Fibroblast of skin of scalp (primary cell): ENCODE results near the gene CRB3.

Source experiments
- DNase-seq: peaks from one replicate; pipeline ENCODE4 v3.0.0-alpha.2; 2013

Gene CRB3

DNA sequence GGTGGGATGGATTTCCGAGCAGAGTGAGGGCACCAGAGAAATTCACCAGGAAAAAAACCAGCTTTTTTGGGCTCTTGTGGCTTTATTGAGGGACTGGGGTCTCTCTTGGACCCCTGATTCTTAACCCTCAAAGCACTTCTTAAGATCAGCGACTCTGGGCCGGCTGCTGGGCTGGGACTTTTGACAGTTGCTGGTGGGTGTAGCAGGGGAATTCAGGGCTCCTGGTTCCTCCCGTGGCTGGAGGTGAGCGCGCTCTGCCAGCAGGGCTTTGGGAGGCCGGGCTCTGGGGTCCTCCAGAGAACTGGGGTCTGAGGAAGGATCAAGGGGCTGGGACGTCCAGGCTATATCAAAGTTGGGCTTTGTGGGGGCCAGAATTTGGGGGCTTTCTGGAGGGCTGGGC is 3.3 kb downstream of the CRB3 start:
- DNase-seq = no peak

DNA sequence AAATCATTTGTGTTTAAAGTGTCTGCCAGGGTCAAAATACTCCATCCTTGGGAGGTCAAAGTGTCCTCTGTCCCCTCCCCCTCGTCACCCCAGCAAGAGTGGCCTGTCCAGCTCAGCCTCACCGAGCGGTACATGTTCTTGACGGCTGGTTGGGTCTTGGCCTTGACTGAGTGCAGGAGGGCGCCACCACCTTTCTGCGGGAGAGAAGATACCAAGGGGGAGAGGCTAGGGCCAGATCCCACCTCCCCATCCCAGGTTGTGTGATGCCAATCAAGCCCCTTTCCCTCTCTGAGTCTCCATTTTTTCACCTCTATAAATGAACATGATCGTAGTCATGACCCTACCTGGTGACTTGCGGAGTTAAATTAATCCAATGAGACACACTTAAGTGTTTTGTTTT is 6.1 kb downstream of the CRB3 start:
- DNase-seq = no peak

DNA sequence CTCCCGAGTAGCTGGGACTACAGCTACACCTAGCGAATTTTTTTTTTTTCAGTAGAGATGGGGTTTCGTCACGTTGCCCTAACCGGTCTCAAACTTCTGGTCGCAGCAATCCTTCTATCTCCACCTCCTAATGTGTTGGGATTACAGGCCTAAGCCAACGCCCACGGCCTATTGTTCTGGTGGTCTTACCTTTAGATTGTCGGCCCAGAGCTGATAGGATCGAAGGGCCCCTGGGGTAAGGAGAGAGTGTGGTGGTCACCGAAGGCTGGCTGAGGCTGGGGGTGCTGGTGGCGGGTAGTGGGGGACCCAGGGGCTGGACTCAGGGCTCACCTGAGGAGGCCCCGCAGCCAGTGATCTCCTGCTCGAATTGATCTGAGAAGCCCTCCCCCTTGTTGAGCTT is 7.0 kb downstream of the CRB3 start:
- no peak for DNase-seq

DNA sequence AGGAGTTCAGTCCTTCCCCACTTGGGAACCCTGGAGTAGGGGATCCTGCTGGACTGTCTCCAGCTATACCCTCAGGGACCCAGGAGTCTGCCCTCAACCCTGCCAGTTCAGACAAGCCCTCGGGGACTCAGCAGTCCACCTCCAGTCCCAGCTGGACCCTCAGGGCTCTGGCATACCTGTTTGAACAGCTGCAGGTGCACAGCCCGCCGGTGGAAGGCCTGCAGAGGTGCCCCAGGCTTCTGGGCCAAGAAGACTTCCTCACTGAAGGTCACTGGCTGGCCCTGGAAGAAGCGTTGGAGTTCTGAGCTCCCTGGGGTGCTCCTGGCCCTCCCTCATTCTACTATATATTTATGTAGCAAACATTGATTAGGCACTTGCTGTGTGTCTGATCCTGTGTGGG is 8.6 kb downstream of the CRB3 start:
- no peak for DNase-seq

DNA sequence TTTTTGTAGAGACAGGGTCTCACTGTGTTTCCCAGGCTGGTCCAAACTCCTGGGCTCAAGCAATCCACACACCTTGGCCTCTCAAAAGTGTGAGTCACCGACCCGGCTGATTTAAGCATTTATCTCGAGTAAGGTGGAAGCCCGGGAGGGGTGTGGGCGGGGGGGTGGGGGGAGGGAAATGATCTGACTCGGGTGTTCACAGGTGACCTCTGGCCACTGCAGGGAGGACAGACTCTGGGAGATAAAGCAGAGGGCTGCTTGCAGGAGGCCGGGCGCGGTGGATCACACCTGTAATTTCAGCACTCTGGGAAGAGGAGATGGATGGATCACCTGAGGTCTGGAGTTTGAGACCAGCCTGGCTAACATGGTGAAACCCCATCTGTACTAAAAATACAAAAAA is 9.6 kb downstream of the CRB3 start:
- no peak for DNase-seq

DNA sequence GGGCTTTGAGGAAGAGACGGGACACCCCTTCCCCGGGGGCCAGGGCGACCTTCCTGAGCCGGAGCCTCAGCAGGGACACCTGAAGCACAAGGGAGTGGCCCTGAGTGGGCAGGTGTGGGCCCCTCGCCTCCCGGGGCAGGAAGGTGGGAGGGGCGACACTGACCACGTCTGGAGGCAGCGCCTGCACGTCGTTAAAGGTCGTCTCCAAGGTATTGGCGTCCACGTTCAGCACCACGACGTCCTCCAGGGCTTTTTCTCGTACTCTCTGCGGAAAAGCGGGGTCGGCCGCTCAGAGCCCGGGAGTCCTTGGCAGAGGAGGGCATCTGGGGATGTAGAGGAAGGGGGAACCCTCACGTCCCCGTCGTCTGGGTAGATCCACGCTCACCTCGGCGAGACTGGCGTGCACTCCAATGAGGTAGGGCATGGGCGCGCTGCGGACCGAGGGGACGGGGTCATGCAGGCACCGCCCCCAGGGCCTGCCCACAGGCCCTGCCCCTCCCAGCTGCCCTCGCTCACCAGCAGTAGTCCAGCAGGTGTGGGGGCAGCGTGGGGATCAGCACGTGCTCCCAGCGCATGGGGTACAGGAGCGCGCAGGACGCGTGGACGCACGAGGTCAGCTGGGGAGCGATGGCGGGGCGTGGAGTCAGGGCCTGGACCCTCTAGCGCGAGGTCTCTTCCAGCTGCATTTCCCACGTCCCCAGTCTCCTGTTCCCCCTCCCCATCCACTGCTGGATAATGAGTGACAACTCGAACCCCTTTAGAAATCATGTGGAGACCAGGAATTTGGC is 11.4 kb downstream of the CRB3 start:
- no peak for DNase-seq

DNA sequence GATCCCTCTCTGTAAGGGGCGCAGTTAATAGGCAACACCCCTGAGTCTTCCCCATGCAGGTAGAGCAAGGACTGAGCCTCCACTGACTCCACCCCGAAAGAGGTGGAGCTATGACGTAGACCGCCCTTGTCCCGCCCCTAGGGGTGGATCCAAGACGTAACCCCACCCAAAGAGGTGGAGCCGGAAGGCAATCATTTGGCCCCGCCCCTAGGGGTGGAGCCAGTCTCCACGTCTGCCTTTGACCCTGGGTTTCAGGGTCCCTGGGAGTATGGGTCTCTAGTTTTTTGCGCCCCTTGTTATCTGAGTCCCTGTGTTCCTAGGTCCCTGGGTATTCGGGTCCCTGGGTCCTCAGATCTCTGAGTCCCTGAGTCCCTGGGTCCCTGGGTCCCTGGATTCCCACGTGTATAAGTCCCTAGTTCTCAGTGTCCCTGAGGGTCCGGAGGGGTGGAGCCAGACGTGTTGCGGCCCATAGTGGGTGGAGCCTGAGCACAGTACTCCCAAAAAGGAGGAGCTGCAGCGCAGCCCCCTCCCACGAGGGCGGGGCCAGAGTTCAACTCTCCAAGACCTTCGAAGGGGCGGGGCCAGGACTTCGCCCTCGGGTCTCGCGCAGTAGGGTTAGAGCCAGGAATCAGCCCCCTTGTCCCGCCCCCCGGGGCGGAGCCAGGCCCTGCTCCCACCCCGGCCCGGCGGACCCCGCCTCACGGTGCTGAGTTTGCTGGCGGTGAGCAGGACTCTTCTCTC is 12.3 kb downstream of the CRB3 start:
- peak; percentile 53 for DNase-seq

DNA sequence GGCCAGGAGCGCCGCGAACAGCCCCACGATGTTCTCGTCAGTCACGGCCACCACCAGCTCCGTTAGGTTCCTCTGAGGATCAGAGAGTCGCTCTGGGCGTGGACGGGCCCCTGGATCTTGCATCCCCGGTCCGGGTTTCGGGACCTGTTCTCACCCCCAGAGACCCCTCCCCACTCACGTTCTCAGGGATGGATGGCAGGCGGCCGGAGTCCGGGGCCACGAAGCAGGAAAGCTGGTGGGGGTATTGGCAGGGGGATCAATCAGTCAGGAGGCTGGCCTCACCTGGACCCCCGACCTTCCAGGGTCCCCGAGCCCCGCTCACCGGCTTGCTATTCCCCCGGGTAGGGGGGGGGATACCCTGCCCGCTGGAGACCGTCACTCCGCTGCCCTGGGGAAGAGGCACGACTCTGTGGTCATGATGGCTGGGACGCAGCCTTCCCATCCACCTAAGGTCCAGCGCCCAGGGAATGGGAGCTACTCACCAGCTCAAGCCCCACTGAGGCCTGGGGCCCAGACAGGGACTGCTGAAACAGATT is 12.9 kb downstream of the CRB3 start:
- DNase-seq = no peak

DNA sequence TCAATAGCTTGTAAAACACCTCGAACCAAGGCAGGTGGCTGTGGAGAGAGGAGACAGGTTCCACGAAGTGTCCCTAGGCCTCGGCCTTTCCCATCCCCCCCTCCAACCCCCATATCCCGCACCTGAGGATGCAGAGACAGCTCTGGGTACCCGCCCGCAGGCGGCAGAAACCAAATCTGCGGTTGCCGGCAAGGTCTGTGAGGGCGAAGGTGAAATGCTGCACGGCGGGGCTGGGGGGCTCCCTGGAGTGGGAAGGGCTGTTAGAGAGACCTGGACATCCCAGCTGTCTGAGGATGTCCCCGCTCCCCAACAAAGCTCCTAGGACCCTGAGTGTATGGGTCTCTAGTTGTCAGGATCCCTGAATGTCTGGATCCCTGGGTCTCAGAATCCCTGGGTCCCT is 14.7 kb downstream of the CRB3 start:
- DNase-seq = no peak

DNA sequence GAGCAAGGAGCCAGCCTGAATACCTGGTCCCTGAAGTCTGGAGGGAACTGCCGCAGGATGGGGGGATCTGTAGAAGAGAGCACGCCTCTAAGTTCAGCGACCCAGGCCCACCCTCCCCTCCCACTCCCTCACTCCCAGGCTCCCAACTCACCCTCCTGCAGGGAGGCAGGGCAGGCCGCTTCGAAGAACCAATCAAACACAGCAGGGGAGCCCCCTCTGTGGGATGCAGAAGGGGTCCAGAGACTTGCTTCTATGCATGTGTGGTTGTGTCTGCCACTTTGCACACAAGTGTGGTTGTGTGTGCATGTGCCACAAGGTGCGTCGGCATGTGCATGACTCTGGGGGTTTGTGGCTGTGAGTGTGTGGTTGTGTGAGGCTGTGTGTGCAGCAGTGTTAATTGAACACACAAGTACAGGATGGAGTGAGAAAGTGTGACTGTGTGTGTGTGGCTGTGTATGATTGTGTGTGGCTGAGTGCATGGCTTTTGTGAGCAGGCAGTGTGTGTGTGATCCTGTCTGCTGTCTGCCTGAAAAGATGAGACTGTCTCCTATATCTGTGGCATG is 15.8 kb downstream of the CRB3 start:
- DNase-seq = no peak

DNA sequence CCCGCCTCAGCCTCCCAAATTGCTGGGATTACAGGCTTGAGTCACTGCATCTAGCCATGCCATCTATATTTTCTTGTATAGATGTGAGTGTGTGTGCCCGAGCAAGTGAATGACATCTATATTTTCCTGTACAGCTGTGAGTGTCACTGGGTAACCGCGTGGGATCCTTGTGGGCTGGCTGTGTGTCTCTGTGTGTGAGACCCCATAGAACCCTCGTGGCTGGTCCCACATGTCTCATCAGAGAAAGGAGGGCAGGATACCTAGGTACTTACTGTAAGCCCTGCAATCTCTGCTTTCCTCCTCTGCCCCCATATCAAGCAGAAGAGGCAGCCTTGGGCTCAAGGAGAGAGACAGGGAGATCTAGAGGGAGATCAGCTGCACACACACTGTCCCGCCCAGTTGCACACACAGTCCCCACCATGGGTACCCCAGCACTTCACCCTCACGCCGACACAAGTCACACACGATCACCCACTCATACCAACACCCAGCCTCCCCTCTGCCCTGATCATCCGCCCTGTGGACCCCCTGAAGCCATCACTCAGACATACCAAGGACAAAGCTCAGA is 16.9 kb downstream of the CRB3 start:
- no peak for DNase-seq

DNA sequence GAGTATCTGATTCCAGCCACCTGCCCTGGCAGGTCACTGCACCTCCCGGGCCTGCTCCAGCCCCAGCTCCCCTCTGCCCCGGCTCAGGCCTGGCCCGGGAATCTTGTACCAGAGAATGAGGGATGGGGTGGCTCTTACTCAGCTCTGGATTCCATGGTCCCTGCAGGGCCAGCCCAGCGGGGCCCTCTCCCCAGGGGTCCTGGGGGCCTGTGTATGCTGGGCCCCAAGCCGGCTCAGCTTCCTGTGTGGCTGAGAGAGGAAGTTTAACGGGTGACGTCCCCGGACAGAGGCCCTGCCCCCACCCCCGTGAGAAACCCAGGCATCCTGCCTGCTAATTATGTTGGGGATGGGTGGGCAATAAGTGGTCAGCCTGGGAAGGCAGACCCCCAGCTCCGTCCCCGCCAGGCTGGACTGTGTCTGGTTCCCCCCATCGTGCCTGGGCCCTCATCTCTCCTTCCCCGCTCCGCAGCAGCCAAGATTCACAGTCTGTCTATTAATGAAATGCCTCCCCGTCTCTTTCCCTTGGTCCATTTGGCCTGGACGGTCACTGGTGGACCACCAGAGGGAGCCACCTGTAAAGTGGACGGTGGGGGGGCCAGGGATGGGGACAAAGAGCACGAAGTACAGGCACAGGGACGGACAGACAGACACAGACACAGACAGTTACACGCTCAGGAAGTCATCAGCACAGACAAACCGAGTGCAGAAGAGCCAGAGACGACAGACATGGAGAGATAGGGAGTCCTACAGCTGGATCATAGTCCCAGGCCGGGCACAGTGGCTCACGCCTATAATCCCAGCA is 17.7 kb downstream of the CRB3 start, which contains the start of gene DENND1C:
Gene DENND1C, minus strand, starts transcription at position 247 of the 802 bp plus-strand sequence. Its CDS starts 92 bp downstream, at position 155.
- DNase-seq = no peak

DNA sequence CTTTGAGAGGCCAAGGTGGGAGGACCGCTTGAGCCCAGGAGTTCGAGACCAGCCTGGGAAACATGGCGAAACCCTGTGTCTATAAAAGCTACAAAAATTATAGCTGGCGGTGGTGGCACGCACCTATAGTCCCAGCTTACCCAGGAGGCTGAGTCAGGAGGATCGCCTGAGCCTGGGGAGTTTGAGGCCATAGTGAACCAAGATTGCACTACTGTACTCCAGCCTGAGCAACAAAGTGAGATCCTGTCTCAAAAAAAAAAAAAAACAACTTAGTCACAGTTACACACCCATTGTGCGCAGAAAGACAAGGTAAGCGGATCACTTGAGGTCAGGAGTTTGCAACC is 18.2 kb downstream of the CRB3 start:
- no peak for DNase-seq

DNA sequence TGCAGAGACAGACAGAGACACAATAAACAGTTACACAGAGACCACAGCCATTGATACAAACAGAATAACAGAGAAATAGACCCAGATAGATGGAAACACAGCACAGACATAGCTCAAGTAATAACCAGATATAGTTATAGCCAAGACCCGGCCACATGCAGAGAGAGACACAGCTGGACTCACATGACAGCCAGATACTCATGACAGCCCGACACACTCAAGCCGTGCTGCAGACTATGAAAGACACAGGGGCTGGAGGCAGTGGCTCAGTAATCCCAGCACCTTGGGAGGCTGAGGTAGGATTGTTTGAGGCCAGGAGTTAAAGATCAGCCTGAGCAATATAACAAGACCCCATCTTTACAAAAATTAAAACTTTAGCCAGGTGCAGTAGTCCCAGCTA is 19.2 kb downstream of the CRB3 start:
- DNase-seq = no peak

DNA sequence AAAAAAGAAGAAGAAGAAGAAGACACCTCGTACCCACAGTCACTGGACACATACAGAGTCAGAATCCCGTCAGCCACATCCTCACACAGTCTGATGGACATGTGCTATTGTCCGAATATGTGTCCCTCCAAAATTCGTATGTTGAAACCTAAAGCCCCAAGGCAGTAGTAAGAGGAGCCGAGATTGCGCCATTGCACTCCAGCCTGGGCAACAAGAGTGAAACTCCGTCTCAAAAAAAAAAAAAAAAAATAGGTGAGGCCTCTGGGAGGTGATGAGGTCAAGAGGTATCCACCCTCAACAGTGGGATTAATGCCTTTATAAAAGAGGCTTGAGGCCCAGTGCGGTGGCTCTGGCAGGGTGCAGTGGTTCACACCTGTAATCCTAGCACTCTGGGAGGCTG is 20.2 kb downstream of the CRB3 start:
- no peak for DNase-seq

DNA sequence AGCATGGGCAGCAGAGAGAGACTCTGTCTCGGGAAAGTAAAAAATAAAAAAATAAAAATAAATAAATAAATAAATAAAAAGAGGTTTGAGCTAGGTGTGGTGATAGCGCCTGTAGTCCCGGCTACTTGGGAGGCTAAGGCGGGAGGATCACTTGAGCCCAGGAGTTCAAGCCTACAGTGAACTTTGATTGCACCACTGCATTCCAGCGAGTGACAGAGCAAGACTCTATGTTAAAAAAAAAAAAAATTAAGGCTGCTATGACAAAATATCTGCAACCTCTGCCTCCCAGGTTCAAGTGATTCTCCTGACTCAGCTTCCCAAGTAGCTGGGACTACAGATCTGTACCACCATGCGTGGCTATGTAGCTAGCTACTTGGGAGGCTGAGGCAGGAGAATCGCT is 20.8 kb downstream of the CRB3 start:
- no peak for DNase-seq

DNA sequence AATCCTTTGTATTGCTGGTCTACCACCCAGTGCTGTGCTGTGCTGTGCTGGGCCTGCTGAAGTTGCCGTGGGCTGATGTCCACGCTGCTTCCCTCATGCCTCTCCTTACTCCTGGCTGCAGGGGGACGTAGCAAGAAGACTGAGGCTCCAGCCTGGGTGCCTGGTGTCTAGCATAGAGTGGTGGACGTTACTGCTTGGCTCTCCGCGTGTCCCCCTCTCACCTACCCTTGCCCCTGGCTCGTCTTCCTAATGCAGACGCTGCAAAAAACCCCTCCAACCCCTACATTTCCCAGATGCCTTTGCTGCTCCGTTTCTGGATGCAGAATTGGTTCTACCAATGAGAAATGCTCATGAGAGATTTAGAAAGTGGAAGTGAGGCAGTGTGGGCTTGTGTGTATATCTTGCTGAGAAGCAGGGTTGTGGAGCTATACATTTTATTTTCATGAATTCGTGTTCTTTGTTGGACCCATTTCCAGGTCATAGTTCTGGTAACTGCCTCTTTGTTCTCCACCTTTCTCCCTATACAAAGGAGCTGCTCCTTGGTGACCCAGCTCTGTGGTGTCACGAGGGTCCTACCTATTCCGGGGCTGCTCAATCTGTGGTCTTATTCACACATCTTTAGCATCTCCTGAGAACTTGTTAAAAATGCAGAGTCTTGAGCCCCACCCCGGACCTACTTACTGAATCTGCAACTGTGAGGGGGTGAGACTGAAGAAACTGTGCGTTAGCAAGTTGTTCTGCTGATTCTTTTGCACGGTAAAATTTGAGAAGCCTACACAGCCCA is 25.4 kb downstream of the CRB3 start:
- no peak for DNase-seq

DNA sequence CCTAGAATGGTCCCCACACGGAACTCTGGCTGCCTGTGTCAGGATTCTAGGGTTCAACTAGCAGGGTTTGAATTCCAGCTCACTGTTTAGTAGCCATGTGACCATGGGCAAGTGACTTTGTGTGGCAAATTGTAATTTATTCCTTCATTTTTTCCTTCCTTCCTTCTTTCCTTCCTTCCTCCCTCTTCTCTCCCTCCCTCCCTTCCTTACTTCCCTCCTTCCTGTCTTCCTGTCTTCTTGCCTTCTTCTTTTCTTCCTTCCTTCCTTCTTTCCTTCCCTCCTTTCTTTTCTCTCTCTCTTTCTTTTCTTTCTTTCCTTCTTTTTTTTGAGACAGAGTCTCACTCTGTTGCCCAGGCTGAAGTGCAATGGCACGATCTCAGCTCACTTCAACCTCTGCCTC is 26.1 kb downstream of the CRB3 start:
- DNase-seq = no peak

DNA sequence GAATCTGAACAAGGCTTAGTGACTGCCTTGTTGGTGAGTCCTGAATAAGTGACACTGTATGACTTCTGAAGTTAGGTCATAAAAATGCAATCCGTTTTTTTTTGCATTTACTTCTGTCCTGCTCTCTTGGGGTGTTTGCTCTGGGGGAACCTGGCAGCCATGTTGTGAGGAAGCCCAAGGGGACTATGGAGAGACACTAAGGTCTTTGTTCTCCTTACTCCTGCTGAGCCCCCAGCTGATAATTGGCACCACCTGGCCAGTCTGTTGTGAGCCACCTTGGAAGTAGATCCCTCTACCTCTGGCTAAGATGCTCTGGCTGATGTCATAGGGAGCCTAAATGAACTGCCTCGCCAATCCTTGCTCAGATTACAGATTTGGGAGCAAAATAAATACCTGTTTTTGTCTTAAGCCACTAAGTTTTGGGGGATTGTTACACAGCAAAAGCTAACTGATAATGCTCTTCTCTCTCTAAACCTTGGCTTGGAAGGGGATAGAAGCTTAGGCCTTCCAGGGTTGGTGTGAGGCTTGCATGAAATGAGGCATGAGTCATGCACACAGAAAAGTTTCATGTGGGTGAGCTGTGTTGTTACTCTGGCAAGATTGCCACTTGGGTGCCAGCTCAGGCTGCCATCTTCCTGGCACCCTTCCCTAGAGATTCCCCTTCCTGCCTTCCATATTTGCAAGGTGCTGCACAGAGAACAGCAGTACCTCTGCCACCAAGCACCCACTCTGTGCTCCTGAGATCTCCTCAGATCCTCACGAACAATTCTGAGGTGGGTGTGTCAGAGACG is 27.9 kb downstream of the CRB3 start:
- no peak for DNase-seq

DNA sequence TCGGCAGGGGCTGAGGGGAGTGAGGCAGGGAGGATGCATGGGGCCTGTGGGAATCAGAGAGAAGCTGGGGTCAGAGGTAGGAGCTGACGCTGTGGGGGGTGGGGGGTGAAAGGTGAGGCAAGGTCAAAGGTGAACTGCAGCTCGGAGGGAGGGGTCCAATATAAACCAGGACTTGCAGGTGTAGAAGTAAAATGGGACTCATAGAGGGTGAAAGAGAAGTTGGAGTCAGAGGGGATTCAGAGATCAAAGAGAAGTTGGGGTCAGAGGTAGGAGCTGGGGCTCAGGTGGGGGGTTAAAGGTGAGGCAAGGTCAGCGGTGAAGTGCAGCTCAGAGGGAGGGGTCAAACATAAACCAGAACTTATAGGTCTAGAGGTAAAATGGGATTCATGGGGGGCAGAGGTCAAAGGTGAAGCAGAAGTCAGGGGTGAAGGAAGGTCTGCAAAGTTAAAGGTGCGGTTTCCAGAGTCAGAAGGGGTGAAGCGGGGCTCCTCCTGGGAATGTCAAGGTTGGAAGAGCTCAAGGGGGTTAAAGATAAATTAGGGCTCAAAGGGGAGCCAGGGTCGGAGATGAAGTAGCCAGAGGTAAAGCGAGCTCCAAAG is 30.5 kb downstream of the CRB3 start:
- no peak for DNase-seq
